GM10266 (cell line): Measurements from ENCODE around the gene SKP2.

Experiments used
- DNase-seq: peaks from one replicate; pipeline ENCODE4 v3.0.0; 2012; ENCODE audit errors: extremely low spot score
- TF ChIP-seq, protein P1 (sequence below): IDR thresholded peaks from 2 replicates; pipeline ENCODE4 v1.5.1; 2012; ENCODE audit warnings: mild to moderate bottlenecking, low read depth; ENCODE audit not compliant: control insufficient read depth, insufficient read depth; ENCODE audit errors: missing control alignments

SKP2 gene

DNA sequence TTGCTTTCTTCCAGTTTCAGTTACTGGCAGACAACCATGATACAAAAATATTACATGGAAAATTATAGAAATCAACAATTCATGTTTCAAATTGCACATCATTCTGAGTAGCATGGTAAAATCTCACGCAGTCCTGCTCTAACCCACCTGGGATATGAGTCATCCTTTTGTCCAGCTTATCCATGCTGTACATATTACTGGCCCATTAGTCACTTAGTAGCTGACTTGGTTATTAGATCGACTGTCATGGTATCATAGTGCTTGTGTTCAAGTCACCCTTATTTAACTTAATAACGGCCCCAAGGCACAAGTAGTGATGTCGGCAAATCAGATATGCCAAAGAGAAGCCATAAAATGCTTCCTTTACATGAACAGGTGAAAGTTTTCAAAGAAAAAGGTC is 48.6 kb downstream of the SKP2 start:
- DNase-seq, result no peak
- TF ChIP-seq, protein P1, sequence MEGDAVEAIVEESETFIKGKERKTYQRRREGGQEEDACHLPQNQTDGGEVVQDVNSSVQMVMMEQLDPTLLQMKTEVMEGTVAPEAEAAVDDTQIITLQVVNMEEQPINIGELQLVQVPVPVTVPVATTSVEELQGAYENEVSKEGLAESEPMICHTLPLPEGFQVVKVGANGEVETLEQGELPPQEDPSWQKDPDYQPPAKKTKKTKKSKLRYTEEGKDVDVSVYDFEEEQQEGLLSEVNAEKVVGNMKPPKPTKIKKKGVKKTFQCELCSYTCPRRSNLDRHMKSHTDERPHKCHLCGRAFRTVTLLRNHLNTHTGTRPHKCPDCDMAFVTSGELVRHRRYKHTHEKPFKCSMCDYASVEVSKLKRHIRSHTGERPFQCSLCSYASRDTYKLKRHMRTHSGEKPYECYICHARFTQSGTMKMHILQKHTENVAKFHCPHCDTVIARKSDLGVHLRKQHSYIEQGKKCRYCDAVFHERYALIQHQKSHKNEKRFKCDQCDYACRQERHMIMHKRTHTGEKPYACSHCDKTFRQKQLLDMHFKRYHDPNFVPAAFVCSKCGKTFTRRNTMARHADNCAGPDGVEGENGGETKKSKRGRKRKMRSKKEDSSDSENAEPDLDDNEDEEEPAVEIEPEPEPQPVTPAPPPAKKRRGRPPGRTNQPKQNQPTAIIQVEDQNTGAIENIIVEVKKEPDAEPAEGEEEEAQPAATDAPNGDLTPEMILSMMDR, result no peak

DNA sequence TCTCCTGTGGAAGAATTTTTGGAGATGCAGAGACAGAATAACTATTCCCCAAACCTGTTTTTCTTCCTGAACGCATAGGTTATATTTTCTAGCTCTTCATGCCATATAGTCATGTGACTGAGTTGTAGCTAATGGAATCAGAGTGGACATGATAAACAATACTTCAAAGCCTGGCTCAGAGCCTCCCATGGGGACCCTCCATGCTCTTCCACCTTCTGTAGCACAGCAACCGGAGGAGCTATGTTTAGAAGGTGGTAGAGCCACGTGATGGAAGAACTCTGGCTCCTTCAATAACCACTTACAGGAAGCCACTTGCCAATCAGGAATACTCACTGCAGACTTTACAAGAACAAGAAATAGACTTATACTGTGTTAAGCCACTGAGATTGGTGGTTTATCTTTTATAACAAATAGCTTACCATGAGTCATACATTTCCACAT is 50.6 kb downstream of the SKP2 start:
- TF ChIP-seq, protein P1, result no peak
- no peak for DNase-seq

DNA sequence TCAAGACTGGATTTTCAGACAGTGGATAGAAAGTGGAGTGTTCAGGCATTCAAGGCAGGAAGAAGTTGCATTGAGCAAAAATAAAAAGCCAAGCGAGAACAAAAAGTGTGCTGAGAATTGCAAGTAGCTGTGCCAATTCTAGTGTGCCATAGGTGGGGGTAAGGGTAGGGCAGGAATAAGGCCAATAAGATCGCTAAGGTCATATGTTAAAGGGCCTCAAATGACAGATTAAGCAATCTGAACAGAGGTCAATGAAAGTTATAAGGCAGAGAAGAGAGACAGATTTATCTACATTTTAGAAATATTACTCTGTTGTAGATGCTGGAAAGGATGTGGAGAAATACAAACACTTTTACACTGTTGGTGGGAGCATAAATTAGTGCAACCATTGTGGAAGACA is 53.4 kb downstream of the SKP2 start:
- TF ChIP-seq, protein P1, result no peak
- no peak for DNase-seq

DNA sequence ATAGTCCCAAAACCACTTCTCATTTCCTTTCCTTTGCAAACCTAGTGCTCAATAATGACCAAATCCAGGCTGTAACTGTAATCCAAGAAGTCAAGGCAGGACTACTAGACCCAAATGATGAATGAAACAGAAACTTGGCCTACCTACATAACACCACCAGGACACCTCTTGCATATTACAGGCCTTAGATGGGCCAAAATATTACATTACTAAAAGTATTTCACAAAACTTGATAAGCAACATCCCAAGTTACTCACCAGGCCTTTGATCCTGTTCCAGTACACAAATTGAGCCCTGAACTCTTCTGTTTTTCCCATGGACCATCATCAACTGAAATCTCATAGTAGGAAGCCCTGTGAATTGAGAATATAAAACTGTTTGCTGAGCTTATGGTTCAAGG is 55.0 kb downstream of the SKP2 start:
- no peak for DNase-seq
- TF ChIP-seq, protein P1, result no peak

DNA sequence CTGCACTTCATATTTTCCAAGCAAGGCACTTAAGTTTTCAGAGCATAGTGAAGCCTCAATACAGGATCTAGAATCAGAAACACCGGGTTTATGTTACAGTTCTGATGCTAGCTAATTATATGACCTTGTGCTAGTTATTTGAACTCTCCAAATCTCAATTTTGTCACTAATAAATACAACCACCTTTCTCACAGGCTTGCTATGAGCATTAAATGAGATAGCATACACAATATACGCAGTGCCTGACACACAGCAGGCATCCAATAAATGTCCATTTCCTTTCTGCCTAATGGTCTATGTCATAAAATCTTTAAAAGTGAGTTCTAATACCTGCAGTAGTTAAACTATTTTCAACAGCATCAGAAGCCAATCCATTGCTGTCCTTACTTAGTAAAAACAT is 56.9 kb downstream of the SKP2 start:
- DNase-seq, result no peak

DNA sequence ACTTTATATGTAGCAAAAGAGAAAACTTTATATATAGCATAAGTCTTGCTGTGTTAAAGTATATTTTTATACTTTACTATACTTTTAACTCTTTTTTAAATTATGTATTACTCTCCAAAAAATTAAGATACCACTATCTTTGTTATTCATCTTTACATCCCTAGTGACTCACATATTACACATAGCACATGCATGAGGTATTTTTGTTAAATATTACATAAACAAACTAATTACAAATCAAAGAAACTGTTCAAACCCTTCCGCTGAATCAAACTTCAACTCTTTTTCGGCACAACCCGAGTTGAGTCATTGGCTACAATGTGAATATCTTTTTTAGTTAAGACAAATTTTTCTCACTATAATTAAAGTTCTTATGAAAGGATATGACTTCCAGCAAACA is 57.8 kb downstream of the SKP2 start:
- TF ChIP-seq, protein P1, result no peak
- no peak for DNase-seq

More for the DNA sequence above, 56.9 kb downstream of the SKP2 start:
- TF ChIP-seq, protein P1, result no peak

DNA sequence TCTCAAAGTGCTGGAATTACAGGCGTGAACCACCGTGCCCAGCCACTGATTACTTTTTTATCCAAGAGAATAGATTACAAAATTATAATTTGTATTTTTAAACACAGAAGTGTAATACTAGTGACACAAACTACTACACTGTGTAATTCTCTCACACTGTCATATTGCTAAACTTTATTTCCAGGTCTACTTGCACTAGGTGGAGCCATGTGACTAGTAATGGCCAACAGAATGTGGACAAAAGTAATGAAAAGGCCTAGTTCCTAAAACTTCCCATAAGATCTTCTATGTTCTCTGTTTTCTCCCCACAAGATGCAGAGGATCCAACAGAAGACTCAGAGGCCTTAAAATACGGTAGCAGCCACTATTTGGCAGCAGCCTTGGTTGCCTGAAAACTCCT is 62.5 kb downstream of the SKP2 start:
- TF ChIP-seq, protein P1, result no peak
- DNase-seq, result no peak
